ENCODE data around the gene NLRP3.

DNA sequence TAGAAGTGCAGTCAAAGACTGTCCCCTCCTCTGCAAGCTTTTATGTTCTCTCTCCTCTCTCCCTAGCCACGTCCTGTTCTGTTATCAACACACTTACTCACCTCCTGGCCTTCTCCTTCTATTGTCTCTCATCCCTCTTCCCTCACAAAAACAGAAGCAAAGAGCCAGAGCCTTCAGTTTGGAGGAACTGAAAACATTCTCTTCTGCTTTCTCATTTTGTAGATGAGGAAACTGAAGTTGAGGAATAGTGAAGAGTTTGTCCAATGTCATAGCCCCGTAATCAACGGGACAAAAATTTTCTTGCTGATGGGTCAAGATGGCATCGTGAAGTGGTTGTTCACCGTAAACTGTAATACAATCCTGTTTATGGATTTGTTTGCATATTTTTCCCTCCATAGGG, 1.9 kb downstream of the NLRP3 start:
- TF ChIP-seq CTCF (conservative IDR thresholded peaks at IDR 0.05; ENCODE audit: low read depth in 2 of 2) (no peak), EZH2 (IDR thresholded peaks at IDR 0.05; ENCODE audit: low read depth, unreplicated experiment) (no peak), EZH2phosphoT487 (IDR thresholded peaks at IDR 0.05; ENCODE audit: unreplicated experiment) (no peak), STAT1 (IDR thresholded peaks at IDR 0.05; ENCODE audit: unreplicated experiment) (no peak), POLR2AphosphoS5 (IDR thresholded peaks at IDR 0.05; ENCODE audit: low read depth) (no peak), CREB1 (CRISPR knock-in tag; IDR thresholded peaks at IDR 0.05; ENCODE audit: low read depth) (no peak), ZNF331 (CRISPR knock-in tag; IDR thresholded peaks at IDR 0.05; ENCODE audit: low read depth) (no peak), JUNB (IDR thresholded peaks at IDR 0.05; ENCODE audit: unreplicated experiment) (no peak)
- TF ChIP-seq, protein P1, sequence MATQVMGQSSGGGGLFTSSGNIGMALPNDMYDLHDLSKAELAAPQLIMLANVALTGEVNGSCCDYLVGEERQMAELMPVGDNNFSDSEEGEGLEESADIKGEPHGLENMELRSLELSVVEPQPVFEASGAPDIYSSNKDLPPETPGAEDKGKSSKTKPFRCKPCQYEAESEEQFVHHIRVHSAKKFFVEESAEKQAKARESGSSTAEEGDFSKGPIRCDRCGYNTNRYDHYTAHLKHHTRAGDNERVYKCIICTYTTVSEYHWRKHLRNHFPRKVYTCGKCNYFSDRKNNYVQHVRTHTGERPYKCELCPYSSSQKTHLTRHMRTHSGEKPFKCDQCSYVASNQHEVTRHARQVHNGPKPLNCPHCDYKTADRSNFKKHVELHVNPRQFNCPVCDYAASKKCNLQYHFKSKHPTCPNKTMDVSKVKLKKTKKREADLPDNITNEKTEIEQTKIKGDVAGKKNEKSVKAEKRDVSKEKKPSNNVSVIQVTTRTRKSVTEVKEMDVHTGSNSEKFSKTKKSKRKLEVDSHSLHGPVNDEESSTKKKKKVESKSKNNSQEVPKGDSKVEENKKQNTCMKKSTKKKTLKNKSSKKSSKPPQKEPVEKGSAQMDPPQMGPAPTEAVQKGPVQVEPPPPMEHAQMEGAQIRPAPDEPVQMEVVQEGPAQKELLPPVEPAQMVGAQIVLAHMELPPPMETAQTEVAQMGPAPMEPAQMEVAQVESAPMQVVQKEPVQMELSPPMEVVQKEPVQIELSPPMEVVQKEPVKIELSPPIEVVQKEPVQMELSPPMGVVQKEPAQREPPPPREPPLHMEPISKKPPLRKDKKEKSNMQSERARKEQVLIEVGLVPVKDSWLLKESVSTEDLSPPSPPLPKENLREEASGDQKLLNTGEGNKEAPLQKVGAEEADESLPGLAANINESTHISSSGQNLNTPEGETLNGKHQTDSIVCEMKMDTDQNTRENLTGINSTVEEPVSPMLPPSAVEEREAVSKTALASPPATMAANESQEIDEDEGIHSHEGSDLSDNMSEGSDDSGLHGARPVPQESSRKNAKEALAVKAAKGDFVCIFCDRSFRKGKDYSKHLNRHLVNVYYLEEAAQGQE (IDR thresholded peaks at IDR 0.05; ENCODE audit: unreplicated experiment), result no peak
